Neural cell (in vitro differentiated cells): Measurements from ENCODE around the gene AFDN. TPM values are rescaled to one million over a fixed set of nuclear protein-coding genes. Genes with fewer than 3 reads are reported as not detected.

Experiments
- H2AFZ ChIP-seq: fragments of 200-600, 300-800 bp; sonication (generic), shearing (Covaris generic); 2 replicates; pipeline ENCODE4 v1.6.0; 2014; ENCODE audit warnings: low read depth, mild to moderate bottlenecking, antibody characterized with exemption, low read length, moderate library complexity
- H3F3A ChIP-seq: fragments of 200-600 bp; shearing (Covaris generic); 2 replicates; pipeline ENCODE4 v1.6.1; 2016; ENCODE audit warnings: mild to moderate bottlenecking, moderate library complexity, mixed read lengths, antibody characterized with exemption, low read length; ENCODE audit not compliant: insufficient read depth, poor library complexity, severe bottlenecking
- H3K27ac ChIP-seq: fragments of 200-600, 300-800 bp; sonication (generic), shearing (Covaris generic); 2 replicates; pipeline ENCODE4 v1.5.1; 2014; ENCODE audit warnings: mild to moderate bottlenecking, low read length, moderate library complexity
- H3K27me3 ChIP-seq: fragments of 300-800, 200-600 bp; sonication (generic), shearing (Covaris generic); 2 replicates; pipeline ENCODE4 v1.6.0; 2014; ENCODE audit warnings: mild to moderate bottlenecking, low read depth, low read length, moderate library complexity; ENCODE audit not compliant: insufficient read depth
- H3K36me3 ChIP-seq: fragments of 300-800, 200-600 bp; sonication (generic), shearing (Covaris generic); 2 replicates; pipeline ENCODE4 v1.5.1; 2014; ENCODE audit warnings: mild to moderate bottlenecking, antibody characterized with exemption, low read length, moderate library complexity; ENCODE audit not compliant: insufficient read depth
- H3K4me2 ChIP-seq: fragments of 300-800, 200-600 bp; sonication (generic), shearing (Covaris generic); 2 replicates; pipeline ENCODE4 v1.6.0; 2014; ENCODE audit warnings: mild to moderate bottlenecking, low read length
- H3K4me3 ChIP-seq: fragments of 300-800, 200-600 bp; sonication (generic), shearing (Covaris generic); 2 replicates; pipeline ENCODE4 v1.5.1; 2014; ENCODE audit warnings: mild to moderate bottlenecking, low read length, moderate library complexity
- H3K79me2 ChIP-seq: fragments of 200-600 bp; shearing (Covaris generic); replicated peaks from 2 replicates; pipeline ENCODE4 v1.6.0; 2014; ENCODE audit warnings: mild to moderate bottlenecking, low read length, moderate library complexity; ENCODE audit not compliant: insufficient read depth
- H3K9ac ChIP-seq: fragments of 300-800, 200-600 bp; sonication (generic), shearing (Covaris generic); 2 replicates; pipeline ENCODE4 v1.6.1; 2016; ENCODE audit warnings: mild to moderate bottlenecking, low read length, mixed read lengths
- H3K9me2 ChIP-seq: fragments of 200-600 bp; shearing (Covaris generic); 2 replicates; pipeline ENCODE4 v1.6.1; 2016; ENCODE audit warnings: mild to moderate bottlenecking, low read length, mixed read lengths; ENCODE audit not compliant: insufficient read depth
- H3K9me3 ChIP-seq: fragments of 200-600, 300-800 bp; sonication (generic), shearing (Covaris generic); 2 replicates; pipeline ENCODE4 v1.6.1; 2016; ENCODE audit warnings: mild to moderate bottlenecking, mixed run types, low read length, moderate library complexity, mixed read lengths
- H4K20me1 ChIP-seq: fragments of 200-600 bp; shearing (Covaris generic); 2 replicates; pipeline ENCODE4 v1.6.1; 2016; ENCODE audit warnings: mild to moderate bottlenecking, mixed run types; ENCODE audit not compliant: insufficient read depth
- CTCF ChIP-seq: fragments of 450-650 bp; IDR thresholded peaks from 2 replicates; pipeline ENCODE4 v1.5.1; 2014; ENCODE audit warnings: antibody characterized with exemption, mild to moderate bottlenecking, moderate library complexity; ENCODE audit not compliant: poor library complexity, severe bottlenecking
- EP300 ChIP-seq: fragments of 450-650 bp; conservative IDR thresholded peaks from 2 replicates; pipeline ENCODE4 v1.6.1; 2014; ENCODE audit warnings: antibody characterized with exemption, mild to moderate bottlenecking, moderate library complexity; ENCODE audit not compliant: poor library complexity, severe bottlenecking
- EZH2 ChIP-seq: fragments of 200-600, 300-800 bp; shearing (Covaris generic), sonication (generic); IDR thresholded peaks from 2 replicates; pipeline ENCODE4 v1.6.1; 2014; ENCODE audit warnings: antibody characterized with exemption, low read length, borderline replicate concordance, mild to moderate bottlenecking; ENCODE audit not compliant: insufficient read depth, poor library complexity, severe bottlenecking
- MXI1 ChIP-seq: fragments of 450-650 bp; conservative IDR thresholded peaks from 2 replicates; pipeline ENCODE4 v1.6.1; 2014; ENCODE audit warnings: antibody characterized with exemption, mild to moderate bottlenecking; ENCODE audit not compliant: poor library complexity, severe bottlenecking
- POLR2AphosphoS5 ChIP-seq: IDR thresholded peaks from 2 replicates; pipeline ENCODE4 v1.6.1; 2012
- RAD21 ChIP-seq: fragments of 450-650 bp; conservative IDR thresholded peaks from 2 replicates; pipeline ENCODE4 v1.6.1; 2014; ENCODE audit warnings: antibody characterized with exemption, mild to moderate bottlenecking, moderate library complexity
- REST ChIP-seq: IDR thresholded peaks from 2 replicates; pipeline ENCODE4 v1.6.1; 2012; ENCODE audit warnings: borderline replicate concordance
- SMC3 ChIP-seq: fragments of 450-650 bp; conservative IDR thresholded peaks from 2 replicates; pipeline ENCODE4 v1.6.1; 2014; ENCODE audit warnings: antibody characterized with exemption, mild to moderate bottlenecking, moderate library complexity; ENCODE audit not compliant: poor library complexity
- TAF1 ChIP-seq: IDR thresholded peaks from 2 replicates; pipeline ENCODE4 v1.6.1; 2012; ENCODE audit warnings: low read depth
- polyA plus RNA-seq: library from polyadenylated mRNA; depleted of rRNA; stranded (reverse); fragments of >200 nt; gene quantifications from 2 replicates; pipeline ENCODE4 v1.2.3, GENCODE V29; 2014

The AFDN gene
- polyA plus RNA-seq, 1 donor from 2014 or later, result 193 TPM

- H3F3A ChIP-seq, result no peaks in the 10 kb centered on the region
- H3K4me2 ChIP-seq, result no peak overlapping the region
- H3K9me3 ChIP-seq, result no peaks in the 10 kb centered on the region
- H3K27ac ChIP-seq, result no peak overlapping the region
- H3K9ac ChIP-seq, result no peak overlapping the region
- TF ChIP-seq REST (no peak), RAD21 (no peak), SMC3 (no peak), EP300 (no peak), POLR2AphosphoS5 (no peak), TAF1 (no peak), CTCF (no peak), MXI1 (no peak)
- no peaks in the 10 kb centered on the region for H4K20me1 ChIP-seq
- H2AFZ ChIP-seq, result no peak overlapping the region
- peaks cover 6% of the 10 kb centered on the region for H3K36me3 ChIP-seq
- peaks cover 10% of the 10 kb centered on the region for H3K79me2 ChIP-seq
- no peaks in the 10 kb centered on the region for H3K27me3 ChIP-seq
- H3K9me2 ChIP-seq, result no peaks in the 10 kb centered on the region
- no peak overlapping the region for H3K4me3 ChIP-seq
Observed at GRCh38 chr6:167956491-167956890, 129.8 kb downstream of the AFDN start.

- Histone ChIP-seq H3K79me2 (peaks cover 15% of the 10 kb centered on the region), H3K27ac (no peak overlapping the region), H3K36me3 (peaks cover 6% of the 10 kb centered on the region), H3K9me3 (no peaks in the 10 kb centered on the region), H3K27me3 (no peaks in the 10 kb centered on the region), H3K9me2 (no peaks in the 10 kb centered on the region), H2AFZ (no peak overlapping the region), H3K4me2 (no peak overlapping the region), H3F3A (no peaks in the 10 kb centered on the region), H3K9ac (no peak overlapping the region), H3K4me3 (no peak overlapping the region), H4K20me1 (no peaks in the 10 kb centered on the region)
- TF ChIP-seq RAD21 (no peak), POLR2AphosphoS5 (no peak), MXI1 (no peak), EZH2 (no peak), SMC3 (no peak), REST (no peak), CTCF (no peak), TAF1 (no peak), EP300 (no peak)
Observed at GRCh38 chr6:167956983-167957492, 130.3 kb downstream of the AFDN start.
